Stimulated activated CD4-positive, alpha-beta T cell treated with anti-CD3 and anti-CD28 coated beads, TNF-alpha, amount 100 ng/mL, for 24 hours (primary cell): ENCODE measurements around the gene ELAVL2.
"Not testable (repeated sequence)": the region's sequence is repeated elsewhere in the genome, so short reads cannot be mapped to it uniquely, and the experiment has no call there.

ENCODE experiments used
- DNase-seq, 3 experiments: peaks; one replicate each; pipeline ENCODE4 v3.0.0-alpha.2; 2020; ENCODE audit warnings: low read depth in 3 of 3

ELAVL2 gene

DNA sequence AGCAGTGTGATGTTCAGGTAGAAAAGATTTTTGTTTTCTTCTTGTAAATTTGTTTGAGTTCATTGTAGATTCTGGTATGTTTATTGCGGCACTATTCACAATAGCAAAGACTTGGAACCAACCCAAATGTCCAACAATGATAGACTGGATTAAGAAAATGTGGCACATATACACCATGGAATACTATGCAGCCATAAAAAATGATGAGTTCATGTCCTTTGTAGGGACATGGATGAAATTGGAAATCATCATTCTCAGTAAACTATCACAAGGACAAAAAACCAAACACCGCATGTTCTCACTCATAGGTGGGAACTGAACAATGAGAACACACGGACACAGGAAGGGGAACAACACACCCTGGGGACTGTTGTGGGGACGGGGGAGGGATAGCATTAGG is 103.0 kb downstream of the ELAVL2 start:
- DNase-seq: not testable (repeated sequence)

DNA sequence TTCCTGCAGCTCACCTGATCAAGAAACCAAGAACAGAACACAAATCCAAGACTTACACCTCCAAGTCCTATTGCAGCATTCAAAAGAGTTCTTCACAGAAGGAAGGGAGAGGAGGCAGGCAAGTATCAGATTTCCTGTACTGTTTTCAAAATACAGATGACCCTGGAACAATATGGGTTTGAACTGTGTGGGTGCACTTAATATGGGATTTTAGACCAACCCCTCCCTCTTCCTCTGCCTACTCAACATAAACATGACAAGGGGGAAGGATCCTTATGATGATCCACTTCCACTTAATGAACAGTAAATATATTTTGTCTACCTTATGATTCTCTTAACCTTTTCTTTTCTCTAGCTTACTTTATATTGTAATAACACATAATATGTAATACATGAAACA is 104.6 kb downstream of the ELAVL2 start:
- DNase-seq: no peak

DNA sequence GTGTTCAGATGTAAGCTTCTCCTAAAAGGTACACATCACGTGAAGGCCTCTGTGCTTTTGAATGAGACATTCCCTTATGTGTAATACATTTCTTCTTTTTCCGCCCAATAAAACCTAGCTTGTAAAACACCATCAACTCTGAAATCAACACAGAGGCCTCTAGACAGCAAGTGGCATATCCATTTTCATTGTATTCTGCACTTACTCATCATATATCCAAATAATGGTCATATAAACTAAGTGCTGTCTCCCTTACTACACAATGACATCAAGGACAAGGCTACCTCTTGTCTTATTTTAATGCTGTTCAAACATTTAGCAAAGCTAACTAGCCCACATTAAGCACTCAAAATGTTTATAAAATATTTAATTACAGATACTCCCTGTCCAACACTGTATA is 108.5 kb downstream of the ELAVL2 start:
- no peak for DNase-seq

DNA sequence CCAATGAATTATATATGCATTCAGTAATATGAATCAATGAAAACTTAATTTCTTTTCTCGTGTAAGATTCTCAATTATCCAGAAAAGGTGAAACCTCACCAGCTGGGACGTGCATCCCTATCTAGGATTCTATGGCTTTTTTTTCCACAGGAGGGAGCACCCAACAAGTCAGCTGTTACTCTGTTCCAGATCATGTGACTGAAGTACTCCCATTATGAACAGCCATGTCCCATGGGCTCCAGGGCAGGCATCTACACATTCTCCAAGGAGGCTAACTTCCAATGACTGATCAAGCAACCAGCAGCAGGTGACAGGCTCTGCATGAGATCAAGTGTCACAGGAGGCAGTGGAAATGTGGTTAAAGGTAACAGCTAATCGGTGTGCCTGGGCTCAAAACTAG is 118.8 kb downstream of the ELAVL2 start:
- no peak for DNase-seq

DNA sequence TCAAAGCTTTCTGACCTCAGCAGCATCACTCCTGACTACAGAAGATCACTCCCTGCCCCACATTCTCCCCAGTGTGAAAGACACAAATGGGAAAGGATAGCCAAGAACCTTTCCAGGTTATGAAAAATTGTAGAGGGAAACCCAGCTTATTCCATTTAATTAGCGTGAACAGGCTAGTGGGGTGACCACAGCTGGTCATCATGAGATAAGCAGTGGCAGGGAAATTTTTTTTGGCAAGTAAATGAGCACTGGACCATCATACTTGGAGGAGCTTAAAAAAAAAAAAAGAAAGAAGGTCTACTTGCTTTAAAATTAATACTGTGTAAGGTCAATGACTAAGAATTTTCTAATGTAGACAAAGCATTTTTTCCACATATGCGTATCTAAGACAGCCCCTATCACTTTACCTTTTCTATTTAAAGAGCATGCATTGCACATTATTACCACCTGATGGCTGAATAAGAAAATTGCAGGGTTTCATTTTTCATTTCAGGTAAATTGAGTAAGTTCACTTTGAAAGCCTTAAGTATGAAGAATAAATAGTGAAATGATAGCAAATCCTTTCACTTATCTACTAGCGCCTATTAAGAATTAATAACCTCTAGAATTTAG is 123.6 kb downstream of the ELAVL2 start:
- no peak for DNase-seq

DNA sequence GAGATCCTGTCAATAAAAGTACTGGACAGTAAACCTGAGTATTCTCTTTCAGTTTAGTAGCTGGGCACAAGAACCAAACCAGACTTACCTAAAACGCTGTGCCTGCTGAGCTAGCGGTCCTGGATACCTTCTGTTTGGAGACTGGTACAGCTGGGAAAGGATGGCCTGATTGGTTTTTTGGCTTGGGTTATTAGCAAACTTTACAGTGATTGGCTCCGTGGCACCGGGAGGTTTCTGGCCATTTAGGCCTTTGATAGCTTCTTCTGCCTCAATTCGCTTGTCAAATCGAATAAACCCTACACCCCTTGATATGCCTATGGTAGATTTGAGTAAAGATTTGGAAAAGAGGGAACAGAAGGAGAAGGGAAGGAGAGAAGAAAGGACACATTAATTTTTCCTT is 124.7 kb downstream of the ELAVL2 start:
- DNase-seq: no peak

DNA sequence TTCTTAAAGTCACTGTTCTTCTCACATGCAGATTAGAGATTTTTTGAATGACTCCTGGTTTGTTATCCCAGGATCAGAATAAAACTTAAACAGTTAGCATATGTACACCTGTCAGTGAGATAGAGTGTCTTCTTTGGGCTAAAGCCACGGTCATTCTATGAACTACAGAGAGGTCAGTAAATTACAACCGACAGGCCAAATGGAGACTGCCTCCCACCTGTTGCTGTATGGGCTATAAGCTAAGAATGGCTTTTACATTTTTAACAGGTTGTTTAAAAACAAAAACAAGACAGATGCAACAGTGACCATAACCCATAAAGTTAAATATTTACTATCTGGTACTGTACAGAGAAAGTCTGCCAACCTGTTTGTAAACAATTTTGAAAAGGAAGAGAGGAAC is 125.7 kb downstream of the ELAVL2 start:
- DNase-seq: no peak

DNA sequence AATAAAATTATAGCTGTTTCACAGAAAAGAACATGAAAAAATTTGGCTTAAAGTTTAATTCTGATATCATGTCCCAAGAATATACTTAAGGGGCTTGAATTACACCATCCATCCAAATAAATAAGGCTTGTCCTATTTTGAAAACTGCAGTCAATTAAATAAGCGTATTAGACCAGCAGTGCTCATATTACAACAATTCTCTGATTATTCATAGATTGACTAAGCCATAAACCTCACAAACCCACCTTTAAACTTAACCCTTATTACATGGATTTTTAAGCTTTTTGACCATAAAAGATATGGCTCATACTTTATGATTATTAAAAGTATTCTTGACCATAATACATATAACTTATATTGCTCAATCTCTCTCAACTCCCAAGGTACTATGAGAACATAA is 127.9 kb downstream of the ELAVL2 start:
- no peak for DNase-seq

DNA sequence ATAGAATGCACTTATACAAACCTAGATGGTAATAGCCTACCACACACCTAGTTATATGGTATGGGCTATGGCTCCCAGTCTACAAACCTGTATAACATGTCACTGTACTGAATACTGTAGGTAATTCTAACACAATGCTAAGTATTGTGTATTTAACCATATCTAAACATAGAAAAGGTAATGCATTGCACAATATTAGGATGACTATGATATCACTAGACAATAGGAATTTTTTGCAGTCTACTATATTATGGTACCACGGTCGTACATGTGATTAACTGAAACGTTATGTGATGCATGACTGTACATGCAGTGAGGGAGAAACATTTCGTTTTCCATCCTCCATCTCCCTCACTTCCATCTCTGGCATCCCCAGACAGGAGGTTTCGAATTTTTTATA is 130.5 kb downstream of the ELAVL2 start:
- DNase-seq: no peak

DNA sequence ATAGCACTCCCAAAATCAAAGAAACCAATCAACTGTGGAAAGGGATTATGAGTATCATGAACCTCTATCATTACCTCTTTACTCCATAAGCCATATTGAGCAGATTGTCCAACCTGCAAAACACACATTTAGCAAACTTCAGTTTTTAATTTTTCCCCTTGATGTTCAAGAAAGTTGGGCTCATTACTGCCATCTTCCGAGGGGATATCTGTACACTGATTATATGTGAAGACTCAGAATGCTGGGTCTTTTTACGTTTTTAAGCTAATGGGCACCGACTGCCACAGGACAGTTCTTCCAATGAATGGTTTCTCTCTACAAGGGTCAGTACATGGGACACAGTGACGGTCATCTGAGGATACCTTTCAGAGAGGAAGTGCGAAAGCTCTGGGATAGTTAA is 132.7 kb downstream of the ELAVL2 start:
- DNase-seq: no peak

DNA sequence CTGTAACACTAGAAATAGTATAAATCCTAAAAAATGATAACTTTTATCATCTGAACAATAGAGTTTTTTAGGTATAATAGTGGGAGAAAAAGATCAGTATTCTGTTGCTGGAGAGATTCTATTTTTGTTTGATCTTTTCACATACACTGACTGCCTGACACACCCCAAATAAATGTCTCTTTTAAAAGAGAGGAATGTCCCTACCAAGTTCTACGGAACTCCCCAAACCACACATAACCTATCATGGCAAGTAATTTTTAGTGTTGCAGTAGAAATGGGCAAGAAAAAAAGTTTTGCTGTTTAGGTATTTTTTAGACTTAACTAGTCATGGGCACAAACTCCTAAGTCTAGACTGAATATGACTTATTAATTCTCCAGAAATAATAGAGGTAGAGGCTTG is 139.1 kb downstream of the ELAVL2 start:
- DNase-seq: no peak

DNA sequence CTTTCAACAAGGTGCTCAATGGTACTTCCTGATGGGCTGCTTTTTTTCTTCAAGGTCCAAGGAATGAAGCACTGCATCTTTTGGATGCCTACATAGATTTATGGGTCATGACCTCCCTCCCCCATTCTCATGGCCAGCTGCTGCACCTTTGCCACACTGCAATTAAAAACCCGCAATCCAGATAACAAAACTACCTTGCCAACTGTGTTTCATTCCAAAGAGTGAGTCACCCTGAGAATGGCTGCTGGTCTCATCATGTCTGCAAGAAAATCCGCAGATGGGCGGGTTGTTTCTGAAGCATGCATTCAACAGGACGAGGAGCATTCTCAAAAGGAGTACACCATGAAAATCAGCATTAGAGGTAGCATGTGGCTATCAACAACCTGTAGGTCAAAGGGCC is 139.8 kb downstream of the ELAVL2 start:
- DNase-seq: no peak

DNA sequence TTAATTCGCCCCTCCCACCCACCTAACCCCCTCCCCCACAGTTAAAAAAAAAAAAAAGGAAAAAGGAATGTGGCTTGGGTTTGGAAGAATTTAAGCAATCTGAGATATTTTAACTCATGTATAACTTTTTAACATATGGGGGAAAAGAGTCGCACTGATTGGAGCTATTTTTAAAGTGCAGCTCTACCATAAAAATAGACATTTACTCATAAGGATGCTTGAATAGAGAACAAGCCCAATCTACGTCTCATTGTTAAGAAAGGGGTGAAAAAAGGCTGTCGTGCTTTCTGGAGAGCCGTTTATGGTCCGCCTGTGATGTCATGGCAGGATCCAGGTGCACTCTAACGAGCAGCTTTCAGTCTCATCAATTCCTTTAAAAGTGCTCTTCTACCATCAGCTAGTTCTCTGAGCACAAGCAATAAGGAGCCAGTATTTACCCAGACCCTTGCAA is 142.4 kb downstream of the ELAVL2 start:
- DNase-seq: no peak

DNA sequence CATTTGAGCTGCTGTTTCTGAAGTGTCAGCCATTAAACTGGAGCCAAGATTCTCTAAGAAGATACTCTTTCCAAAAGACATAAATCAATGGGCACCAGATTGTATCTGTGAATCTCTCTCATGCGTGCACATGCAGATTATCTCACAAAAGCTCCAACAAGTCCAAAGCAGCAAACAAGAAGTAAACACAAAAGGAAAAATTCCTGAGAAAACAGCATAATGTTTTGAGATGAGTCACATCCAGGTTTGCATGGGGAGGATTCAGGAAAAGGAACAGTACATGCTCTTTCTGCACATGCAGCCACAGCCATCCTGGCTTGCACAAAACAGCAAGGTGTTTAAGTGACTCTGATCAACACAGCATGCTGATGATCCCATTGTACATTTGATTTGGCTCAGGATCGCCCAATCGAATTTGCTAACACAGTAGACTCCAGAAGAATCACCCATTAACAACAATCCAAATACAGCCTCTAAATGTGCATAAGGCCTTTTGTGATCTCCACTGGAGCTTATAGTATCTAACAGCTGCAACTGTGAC is 143.1 kb downstream of the ELAVL2 start:
- no peak for DNase-seq

DNA sequence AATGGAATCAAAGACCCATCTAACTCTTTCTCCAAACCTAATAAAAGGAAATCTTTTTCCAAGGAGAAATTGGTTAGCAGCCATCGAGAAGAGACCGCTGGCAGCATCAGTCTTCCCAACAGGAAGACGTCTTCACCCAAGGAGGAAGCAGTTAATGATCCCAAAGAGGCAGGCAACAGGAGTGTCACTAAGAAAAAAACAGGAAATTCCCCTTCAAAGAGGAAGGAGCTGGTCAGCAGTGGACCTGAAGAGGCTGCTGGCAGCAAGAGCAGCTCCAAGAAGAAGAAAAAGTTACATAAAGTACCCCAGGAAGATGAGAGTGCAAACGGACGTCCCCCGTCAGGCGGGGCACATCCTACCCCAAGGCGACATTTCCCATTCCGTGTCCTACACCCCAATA is 143.7 kb downstream of the ELAVL2 start:
- DNase-seq: no peak

DNA sequence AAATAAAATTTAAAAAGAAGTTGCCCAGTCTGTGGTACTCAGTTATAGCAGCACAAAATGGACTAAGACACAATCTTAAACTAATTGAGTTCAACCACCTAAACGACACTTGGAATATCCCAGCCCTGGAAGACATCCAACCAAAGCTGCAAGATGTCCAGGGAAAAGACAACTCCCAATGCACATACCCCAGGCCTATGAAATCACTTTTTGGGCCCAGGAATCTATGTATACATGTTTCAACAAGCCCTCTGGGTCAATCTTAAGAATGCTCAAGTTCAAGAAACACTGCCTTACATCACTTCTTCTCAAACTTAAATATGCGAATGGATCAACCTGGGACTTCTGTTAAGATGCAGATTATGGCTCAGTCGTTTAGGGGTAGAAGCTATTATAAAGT is 148.6 kb downstream of the ELAVL2 start:
- no peak for DNase-seq

DNA sequence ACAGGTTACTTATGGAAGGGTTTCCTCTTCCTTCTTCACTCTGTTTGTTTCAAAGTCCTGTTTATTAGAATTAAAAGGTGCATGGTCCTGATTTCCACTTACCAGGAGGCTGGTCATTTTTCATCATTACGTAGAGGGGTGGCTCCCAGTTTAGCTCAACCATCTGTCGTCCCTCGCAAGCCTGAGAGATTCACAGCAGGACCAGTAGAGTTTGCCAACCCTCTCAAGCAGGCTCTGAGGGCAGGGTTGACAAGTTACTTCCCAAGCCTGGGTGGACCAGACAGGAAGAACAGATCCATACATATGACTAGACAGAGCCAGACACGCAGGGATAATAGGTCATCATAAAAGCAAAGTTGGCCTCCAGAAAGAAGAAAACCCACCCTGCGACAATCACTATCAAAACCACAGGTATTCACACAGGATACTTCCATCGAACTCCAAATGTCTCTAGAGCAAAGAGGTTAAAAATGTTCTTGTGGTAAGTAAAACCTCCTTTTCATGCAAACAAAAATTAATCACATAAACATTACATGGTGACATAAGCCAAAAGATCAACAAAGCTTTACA is 151.9 kb downstream of the ELAVL2 start:
- no peak for DNase-seq

DNA sequence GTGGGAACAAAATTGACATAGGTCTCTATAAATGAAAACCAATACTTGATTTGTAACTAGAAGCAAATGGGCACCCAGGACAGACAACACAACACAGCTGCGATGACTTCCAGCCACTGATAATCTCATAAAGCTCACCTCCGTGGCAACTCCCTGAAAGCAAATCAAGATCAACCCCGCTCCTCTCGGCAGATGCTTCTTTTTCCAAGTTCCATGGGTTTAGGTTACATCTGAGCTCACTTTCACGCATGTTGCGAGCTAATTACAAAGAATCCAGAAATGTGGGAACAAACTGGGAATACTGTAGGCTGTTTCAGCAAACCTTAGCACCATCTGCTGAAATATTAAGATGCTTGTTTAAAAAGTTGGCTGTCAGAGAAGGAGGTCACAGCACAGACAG is 153.9 kb downstream of the ELAVL2 start:
- no peak for DNase-seq

DNA sequence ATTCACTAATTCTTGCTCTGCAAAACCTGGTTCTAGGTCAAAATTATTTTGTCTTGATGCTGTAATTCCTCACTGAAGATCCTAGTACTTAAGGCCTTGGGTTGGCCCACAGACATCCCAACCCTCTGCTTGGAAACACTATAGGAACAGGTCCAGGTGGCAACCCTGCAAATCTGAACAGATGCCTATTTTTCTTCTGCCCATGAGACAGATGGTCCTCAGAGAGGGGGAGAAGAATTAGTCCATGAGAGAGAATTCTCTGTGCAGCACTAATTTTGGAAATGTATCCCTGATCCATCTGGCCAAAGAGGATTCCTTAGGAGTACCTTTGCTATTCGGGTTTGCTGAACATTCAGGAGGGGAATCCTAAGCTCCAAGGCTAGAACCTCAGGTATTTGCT is 156.3 kb downstream of the ELAVL2 start:
- DNase-seq: no peak

DNA sequence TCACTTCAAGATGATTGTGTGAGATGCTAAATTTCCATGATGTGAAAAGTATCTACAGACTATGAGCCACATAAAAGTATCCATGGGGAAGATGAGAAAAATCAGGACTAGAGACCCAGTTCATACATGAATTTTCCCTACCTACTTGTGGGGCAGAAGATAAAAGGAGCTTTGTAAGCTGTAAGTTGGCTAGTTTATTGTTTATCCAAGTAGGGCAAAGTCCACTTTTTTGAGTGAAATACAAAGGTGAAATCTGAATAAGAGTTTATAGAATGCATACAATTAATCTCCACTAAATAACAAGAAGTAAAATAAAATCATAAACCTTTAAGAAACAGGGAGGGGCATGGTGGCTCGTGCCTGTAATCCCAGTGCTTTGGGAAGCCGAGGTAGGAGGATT is 160.4 kb downstream of the ELAVL2 start:
- DNase-seq: no peak

DNA sequence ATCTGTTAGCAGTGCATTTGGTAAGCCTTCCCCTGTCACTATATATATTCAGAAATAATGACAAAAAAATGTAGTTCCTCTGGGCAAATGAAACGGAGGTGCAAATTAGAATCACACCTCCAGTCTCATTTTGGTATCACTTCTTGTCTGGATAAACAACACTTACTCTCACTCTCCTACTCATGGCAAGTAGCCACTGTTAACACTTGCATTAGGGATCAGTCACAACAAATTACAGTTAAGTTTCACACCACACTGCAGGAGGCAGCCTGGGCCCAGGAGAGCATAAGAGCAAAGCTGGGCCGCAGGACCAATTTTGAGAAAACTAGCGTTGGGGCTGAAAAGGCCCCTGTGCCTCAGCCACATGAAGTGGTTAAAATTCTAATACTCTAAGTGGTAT is 161.0 kb downstream of the ELAVL2 start:
- DNase-seq: no peak

DNA sequence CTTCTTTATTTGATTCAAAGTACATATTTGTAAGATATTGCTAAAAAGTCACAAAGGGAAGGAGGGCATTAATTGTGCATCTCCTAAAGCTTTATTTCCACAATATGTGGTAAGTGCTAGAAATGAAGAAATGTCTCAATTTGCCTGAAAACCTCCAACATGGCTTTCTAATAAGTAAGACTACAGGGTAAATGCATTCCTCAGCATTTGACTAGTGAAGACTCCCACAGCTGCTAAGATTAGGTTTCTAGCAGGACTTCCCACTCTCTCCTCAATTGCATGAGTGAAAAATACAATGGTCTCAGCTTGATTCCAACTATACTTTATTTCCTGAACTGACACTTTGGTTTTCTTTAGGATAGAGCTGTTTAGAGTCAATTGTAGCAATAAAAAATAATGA is 162.1 kb downstream of the ELAVL2 start:
- DNase-seq: no peak

DNA sequence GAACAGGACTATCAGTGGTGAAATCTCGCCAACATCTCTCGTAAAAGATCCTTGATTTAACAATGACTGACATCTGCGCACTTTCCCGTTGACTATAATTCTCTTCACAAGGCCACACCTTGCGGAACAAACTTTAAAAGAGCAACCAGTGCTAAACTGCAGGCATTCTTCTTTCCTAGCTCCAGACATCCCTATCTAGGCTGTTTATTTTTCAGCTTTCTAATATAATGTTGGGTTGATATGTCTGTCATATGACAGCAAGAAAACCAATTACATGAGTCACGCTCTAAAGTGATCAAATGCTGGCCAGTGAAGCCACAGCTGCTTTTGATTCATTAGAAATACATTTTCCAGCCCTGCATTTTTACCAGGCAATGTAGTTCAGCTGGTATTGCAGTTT is 162.5 kb downstream of the ELAVL2 start:
- no peak for DNase-seq

DNA sequence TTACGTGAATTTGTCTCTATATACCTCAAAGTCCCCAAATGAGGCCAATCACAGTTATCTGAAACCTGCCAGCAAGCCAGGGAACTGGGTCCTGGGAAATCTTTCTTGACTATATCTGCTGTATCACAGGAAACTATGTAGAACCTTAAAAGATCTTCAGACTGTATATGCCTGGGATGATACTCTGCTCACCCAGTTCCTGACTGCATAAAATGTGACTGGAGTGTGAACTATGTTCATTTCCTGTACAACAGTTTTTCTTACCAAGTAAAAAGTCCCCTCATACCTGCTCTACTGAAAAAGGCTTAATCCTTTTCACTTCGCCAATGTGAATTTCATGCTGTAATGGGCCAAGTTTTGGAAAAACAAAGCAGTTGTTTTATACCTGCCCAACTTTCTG is 162.9 kb downstream of the ELAVL2 start:
- DNase-seq: no peak
